IPS DF 6.9 (cell line): ENCODE results near the gene CYTH4.

Source experiments
- DNase-seq: peaks from one replicate; pipeline ENCODE4 v3.0.0-alpha.2; 2013; ENCODE audit warnings: low read depth, low spot score
- H3K27ac ChIP-seq: one replicate; pipeline ENCODE4 v1.5.1; 2013; ENCODE audit warnings: low read length, control low read depth
- H3K27me3 ChIP-seq: 2 replicates; pipeline ENCODE4 v1.6.1; 2013; ENCODE audit warnings: mild to moderate bottlenecking, low read length; ENCODE audit not compliant: control insufficient read depth, insufficient read depth
- H3K36me3 ChIP-seq: 2 replicates; pipeline ENCODE4 v1.6.1; 2013; ENCODE audit warnings: low read length; ENCODE audit not compliant: control insufficient read depth, insufficient read depth
- H3K4me1 ChIP-seq: 2 replicates; pipeline ENCODE4 v1.6.1; 2013; ENCODE audit warnings: low read length; ENCODE audit not compliant: control insufficient read depth, insufficient read depth
- H3K4me3 ChIP-seq: 2 replicates; pipeline ENCODE4 v1.5.1; 2013; ENCODE audit warnings: mild to moderate bottlenecking, low read length
- H3K9me3 ChIP-seq: 2 replicates; pipeline ENCODE4 v1.6.1; 2013; ENCODE audit warnings: low read length, inconsistent platforms; ENCODE audit not compliant: control insufficient read depth, insufficient read depth
- WGBS: extraction: QIAGEN DNeasy Blood & Tissue Kit; methylation state at CpG from one replicate; pipeline ENCODE4 v1.1.7; 2013; ENCODE audit warnings: mixed read lengths, missing lambda C conversion rate; ENCODE audit not compliant: insufficient read length, insufficient coverage; 5-methylcytosine and 5-hydroxymethylcytosine counted together

The CYTH4 gene

DNA sequence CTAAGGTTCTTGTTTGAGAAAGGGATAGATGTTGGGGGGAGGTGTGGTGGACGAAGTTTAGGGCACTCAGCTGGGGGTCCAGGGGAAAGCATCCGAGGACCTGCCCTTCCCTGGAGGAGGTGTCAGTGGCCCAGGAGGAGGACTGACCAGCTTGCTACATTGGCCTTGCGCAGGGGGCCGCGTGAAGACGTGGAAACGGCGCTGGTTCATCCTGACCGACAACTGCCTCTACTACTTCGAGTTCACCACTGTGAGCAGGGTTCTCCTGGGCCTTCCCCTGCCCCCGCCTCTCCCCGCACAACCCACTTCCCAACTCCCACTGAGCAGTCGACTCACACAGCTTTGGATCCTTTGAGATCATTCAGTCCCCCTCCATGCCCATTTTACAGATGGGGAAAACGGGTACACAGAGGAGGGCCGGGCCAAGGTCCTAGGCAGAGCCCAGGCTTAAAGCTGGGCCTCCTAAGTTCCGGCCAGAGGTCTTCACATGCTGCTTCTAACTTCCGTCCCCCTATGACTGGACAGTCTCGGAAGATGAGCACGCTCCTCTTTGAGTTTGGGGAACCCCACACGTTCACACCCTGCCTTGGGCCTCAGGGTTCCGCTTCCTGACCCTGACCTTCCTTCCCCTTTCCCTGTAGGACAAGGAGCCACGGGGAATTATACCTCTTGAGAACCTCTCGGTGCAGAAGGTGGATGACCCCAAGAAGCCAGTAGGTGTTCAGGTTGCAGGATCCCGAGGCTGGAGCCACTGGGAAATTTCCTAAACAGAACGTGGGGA lies 28.7 kb downstream of the CYTH4 start:
- Histone ChIP-seq H3K4me3 (no peak overlapping the region), H3K9me3 (no peaks in the 10 kb centered on the region), H3K36me3 (no peaks in the 10 kb centered on the region), H3K27me3 (no peaks in the 10 kb centered on the region), H3K4me1 (peaks cover 2% of the 10 kb centered on the region; the same call in 1 of the 2 replicates), H3K27ac (no peak overlapping the region)
- no CpG with 5 or more reads among the region's 25 CpGs for WGBS
- no peak for DNase-seq

DNA sequence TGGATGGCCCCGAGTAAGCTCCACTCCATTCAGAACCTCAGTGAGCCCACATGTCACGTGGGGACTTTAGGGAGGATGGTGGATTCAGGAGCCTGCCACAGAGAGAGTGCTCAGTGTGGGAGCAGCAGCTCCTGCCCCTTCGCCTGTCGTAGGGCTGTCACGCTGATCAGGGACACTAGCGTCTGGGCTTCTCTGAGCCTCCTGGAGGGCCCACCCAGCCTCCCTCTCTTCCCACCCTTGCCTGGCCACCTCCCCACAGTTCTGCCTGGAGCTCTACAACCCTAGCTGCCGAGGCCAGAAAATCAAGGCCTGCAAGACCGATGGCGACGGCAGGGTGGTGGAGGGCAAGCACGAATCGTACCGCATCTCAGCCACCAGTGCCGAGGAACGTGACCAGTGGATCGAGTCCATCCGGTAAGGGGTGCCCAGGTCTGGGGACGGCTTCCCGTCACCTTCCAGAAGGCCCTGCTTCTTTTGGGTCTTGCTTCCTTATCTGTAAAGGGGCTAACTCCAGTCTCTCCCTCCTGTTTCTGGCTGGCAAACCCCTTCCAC lies 29.5 kb downstream of the CYTH4 start:
- Histone ChIP-seq H3K36me3 (no peaks in the 10 kb centered on the region), H3K4me3 (no peak overlapping the region), H3K9me3 (no peaks in the 10 kb centered on the region), H3K27ac (no peak overlapping the region), H3K27me3 (no peaks in the 10 kb centered on the region), H3K4me1 (peaks cover 2% of the 10 kb centered on the region; the same call in 1 of the 2 replicates)
- WGBS = no CpG with 5 or more reads among the region's 19 CpGs
- DNase-seq = no peak

DNA sequence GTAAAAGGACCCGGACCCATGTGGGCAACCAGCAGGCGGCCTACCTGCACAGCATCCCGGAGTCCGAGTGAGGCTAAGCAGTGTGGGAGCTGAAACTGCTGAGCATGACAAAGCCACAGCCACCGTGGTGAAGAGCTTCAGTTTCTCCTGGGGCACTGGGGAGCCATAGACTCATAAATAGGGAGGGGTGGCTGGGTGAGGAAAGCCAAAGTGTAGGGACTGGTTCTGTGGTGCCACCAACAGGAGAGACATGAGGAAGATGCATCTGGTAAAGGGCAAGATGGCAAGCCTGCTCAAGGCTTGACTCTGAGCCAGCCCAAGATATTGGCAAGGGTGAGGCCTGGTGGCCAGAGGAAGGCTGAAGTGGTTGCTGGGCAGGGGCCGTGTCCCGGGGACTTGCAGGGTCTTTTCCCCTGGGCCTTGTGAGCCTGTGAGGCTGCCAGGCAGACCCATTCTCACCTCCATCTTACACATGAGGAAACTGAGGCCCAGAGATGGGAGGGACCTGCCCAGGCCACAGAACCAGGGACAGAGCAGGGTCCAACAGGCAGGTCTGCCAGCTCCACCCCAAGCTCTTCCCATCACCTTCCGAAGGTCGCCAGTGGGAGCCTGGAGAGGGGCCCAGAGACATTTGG lies 30.4 kb downstream of the CYTH4 start:
- Histone ChIP-seq H3K9me3 (no peaks in the 10 kb centered on the region), H3K4me3 (no peak overlapping the region), H3K4me1 (peaks cover 2% of the 10 kb centered on the region; the same call in 1 of the 2 replicates), H3K27ac (no peak overlapping the region), H3K27me3 (no peaks in the 10 kb centered on the region), H3K36me3 (no peaks in the 10 kb centered on the region)
- no CpG with 5 or more reads among the region's 9 CpGs for WGBS
- DNase-seq = no peak

DNA sequence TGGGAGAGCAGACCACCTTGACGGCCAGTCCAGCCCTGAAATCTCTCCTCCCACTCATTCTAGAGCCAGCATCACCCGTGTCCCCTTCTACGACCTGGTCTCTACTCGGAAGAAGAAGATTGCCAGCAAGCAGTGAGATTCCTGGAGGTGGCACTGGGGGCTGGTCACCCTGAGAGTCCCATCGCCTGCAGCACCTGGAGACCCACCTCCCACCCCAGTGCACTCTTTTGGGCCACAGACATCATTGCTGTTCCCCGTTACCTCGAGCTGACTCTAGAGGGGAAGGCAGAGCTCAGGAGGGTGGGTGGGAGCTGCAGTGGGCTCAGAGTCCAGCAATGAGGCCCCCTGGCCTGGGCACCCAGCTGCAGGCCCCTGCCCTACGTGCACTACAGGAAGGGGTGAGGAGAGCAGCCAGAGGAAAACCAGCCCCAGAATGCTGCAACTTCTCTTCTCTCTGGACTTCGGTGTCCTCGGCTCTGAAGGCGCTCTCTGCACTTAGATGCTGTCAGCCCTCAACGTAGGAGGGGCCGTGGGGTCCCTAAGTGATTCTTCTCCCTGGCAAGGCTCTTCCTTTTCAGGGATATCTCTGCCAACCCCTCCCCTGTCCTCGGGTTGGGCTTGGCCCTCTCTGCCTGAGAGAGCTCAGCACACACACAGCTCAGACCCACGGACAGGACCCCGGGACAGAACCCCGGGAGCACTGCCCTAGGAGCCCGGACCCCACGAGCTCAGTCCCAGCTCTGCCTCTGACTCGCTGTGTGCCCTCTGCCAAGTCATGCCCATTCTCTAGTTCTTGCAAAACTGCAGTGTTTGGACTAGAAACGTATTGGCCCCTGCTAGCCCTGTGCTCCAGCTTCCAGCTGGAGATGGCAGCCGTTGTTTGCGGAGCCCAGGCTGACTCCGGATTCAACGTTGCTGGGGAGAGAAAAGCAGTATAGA lies 31.3 kb downstream of the CYTH4 start:
- H3K9me3 ChIP-seq = no peaks in the 10 kb centered on the region
- H3K36me3 ChIP-seq = no peaks in the 10 kb centered on the region
- no CpG with 5 or more reads among the region's 25 CpGs for WGBS
- H3K27me3 ChIP-seq = no peaks in the 10 kb centered on the region
- H3K4me3 ChIP-seq = no peak overlapping the region
- no peak overlapping the region for H3K27ac ChIP-seq
- DNase-seq = no peak
- H3K4me1 ChIP-seq = peaks cover 2% of the 10 kb centered on the region; the same call in 1 of the 2 replicates

DNA sequence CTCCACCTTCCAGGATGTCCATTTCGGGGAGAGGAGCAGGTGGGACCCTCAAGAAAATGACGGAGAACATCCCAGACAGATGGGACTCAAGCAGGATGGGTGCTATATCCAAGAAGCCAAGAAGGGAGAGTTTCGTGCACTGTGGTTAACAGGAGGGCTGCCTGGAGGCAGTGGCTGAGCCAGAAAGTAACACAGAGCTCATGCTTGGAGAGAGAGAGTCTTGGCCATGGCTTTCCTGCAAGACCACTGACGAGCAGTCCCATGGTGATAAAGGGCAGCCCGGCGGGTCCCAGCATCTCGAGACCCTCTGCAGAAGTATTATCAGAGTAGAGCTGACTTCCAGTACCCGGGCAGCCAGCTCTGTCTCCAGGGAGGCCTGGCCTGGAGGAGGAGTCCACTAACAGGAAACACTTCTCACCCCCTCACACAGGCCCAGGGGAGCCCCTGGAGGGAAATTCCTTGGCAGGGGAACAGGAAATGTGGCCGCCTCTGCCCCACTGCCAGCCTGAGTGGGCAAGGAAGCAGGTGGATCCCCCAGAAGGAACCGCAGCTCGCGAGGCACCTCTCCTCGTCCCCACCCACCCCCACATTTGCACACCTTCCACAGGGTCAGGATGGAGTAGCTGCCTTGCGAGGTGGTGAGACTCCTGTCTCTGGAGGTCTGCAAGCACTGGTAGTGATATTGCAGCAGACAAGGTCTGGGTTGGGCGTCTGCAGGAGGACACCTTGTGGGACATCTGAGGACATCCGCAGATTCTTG lies 32.2 kb downstream of the CYTH4 start:
- Histone ChIP-seq H3K4me3 (no peak overlapping the region), H3K36me3 (no peaks in the 10 kb centered on the region), H3K9me3 (no peaks in the 10 kb centered on the region), H3K27me3 (no peaks in the 10 kb centered on the region), H3K4me1 (peaks cover 2% of the 10 kb centered on the region; the same call in 1 of the 2 replicates), H3K27ac (no peak overlapping the region)
- no CpG with 5 or more reads among the region's 16 CpGs for WGBS
- DNase-seq = no peak

DNA sequence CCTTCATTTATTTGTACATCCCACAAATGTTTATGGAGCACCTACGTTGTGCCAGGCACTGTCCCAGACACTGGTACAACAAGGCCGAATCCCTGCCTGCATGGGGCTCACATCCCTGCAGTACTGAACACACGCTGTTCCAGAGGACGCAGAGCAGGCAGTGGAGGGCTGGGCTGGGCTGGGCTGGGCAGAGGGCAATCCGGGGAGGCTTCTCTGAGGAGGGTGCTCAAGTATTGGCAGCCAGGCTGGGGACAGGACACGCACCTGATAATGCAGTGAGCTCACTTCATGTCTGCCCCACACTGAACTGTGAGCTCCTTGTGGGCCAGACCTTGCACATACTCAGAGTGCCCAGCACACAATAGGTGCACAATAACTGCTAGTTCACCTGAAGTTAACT lies 34.1 kb downstream of the CYTH4 start:
- WGBS = no CpG with 5 or more reads among the region's 6 CpGs
- no peaks in the 10 kb centered on the region for H3K4me1 ChIP-seq

DNA sequence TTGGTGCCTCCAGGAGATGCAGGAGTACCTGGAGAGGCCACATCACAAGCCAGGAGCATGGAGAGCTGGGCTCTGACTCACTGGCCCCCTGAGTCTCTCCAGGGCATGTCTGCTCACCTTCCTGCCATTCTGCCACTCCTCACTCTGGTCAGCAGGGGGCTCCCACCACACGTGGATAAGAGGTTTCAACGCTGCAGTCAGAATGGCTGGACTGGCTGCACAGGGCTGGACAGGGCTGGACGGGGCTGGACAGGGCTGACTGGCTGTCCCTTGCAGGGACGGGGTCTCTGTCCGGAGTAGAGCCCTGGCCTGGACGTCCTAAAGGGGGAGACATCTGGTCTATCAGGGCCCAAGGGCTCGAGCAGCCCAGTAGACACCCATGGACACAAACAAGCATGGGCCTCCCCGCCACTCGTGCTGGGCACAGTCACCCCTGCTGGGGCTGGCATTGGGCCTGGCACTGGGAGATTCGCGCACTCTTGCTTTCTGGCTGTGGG lies 34.6 kb downstream of the CYTH4 start:
- DNase-seq = peak; percentile 54
- Histone ChIP-seq H3K4me3 (no peak overlapping the region), H3K36me3 (no peaks in the 10 kb centered on the region), H3K4me1 (no peaks in the 10 kb centered on the region), H3K9me3 (no peaks in the 10 kb centered on the region), H3K27ac (no peak overlapping the region), H3K27me3 (no peaks in the 10 kb centered on the region)
- no CpG with 5 or more reads among the region's 11 CpGs for WGBS

More for the DNA sequence above, 34.1 kb downstream of the CYTH4 start:
- no peak overlapping the region for H3K27ac ChIP-seq
- no peaks in the 10 kb centered on the region for H3K27me3 ChIP-seq
- H3K36me3 ChIP-seq = no peaks in the 10 kb centered on the region
- H3K4me3 ChIP-seq = no peak overlapping the region
- no peak for DNase-seq
- no peaks in the 10 kb centered on the region for H3K9me3 ChIP-seq

DNA sequence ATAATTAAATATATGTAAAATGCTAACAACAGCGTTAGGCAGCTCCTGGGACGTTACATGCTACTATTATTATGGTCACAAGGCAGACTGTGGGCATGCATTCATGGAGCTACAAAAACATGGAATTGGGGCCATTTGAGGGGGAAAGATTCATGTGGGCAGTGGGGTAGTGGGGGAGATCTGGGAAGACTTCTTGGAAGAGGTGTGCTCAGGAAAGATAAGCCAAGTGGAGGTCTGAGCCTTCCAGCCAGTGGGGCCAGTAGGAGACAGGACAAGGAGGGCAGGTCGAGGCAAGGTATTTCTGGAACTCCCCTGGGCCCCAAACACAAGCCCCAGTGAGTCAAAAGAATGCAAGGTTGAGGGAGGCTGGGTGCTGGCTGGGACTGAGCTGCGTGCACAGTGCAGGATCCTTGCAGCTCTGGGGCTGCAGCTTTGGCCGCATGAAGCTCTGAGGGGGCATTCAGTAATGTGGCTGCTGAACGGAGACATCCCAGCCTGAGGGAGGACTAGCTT lies 35.4 kb downstream of the CYTH4 start:
- Histone ChIP-seq H3K4me1 (no peaks in the 10 kb centered on the region), H3K27ac (no peak overlapping the region), H3K36me3 (no peaks in the 10 kb centered on the region), H3K27me3 (no peaks in the 10 kb centered on the region), H3K4me3 (no peak overlapping the region), H3K9me3 (no peaks in the 10 kb centered on the region)
- WGBS = no CpG with 5 or more reads among the region's 6 CpGs
- no peak for DNase-seq

DNA sequence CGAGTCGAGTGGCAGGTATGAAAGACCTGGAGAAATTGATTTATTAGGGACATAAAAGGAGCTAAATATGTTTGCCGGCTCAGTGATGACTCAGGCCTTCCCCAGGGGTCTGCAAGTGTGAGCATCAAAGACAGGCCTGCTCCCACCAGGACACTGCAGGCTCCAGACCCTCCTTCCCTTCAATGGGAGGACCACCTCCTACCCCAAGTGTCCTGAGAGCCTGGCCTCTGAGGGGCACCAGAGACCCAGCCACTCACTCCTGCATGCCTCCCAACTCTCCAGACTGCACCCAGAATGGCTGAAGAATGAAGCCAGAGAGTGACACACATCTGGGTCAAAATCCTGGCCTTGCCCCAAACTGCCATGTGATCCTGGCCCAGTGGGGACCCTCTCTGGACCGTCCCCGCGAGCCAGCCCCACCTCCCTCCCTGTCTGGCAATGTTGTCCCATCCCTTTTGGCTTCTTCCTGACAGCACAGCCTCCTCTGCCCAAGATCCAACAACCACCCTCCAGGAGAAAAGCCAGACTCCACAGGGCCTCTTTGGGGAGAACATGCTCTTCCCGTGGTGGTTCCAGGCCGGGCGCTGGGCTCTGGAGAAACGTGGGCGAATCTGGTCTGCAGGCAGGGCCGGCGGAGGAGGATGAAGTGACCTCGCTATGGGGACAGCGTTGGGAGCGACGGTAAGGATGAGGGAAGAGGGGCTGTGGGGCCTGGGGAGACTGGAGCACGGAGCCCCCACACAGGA lies 36.2 kb downstream of the CYTH4 start:
- Histone ChIP-seq H3K27ac (no peak overlapping the region), H3K36me3 (no peaks in the 10 kb centered on the region), H3K4me1 (no peaks in the 10 kb centered on the region), H3K4me3 (no peak overlapping the region), H3K9me3 (no peaks in the 10 kb centered on the region), H3K27me3 (no peaks in the 10 kb centered on the region)
- WGBS = no CpG with 5 or more reads among the region's 18 CpGs
- no peak for DNase-seq
